GM12878 (cell line): Measurements from ENCODE around the gene CPT1C. TPM values are rescaled to one million over a fixed set of nuclear protein-coding genes. Genes with fewer than 3 reads are reported as not detected.
A peak's percentile ranks its signal among the peaks of the same experiment; 100 is the strongest.

Experiments used
- ATAC-seq: fragments of 200-7000 bp; cut with Tn5 transposase; 3 replicates; pipeline ENCODE4 v1.9.1; 2020; ENCODE audit warnings: mild to moderate bottlenecking, moderate library complexity
- BruUV-seq: library from RNA; stranded (reverse); fragments of 400-500 nt; replicated peaks from 2 replicates; lab custom pipeline; 2021; lab: Mats Ljungman, UMichigan
- CTCF ChIA-PET: fragments of 300-600 bp; sonication (Branson Sonifier 250); formaldehyde crosslinking; extraction: SDS; loops from one replicate; lab custom pipeline; 2021; ENCODE audit warnings: inconsistent platforms; lab: Yijun Ruan, JAX
- POLR2A ChIA-PET: fragments of 350-600 bp; formaldehyde crosslinking; extraction: SDS; loops from one replicate; lab custom pipeline; 2021; ENCODE audit warnings: inconsistent platforms; lab: Charles Lee
- RAD21 ChIA-PET: fragments of 300-600 bp; sonication (Branson Sonifier 250); formaldehyde crosslinking; loops from one replicate; lab custom pipeline; 2023; ENCODE audit warnings: antibody characterized with exemption; ENCODE audit not compliant: unreplicated experiment; lab: Charles Lee
- SMC1A ChIA-PET: fragments of 300-600 bp; sonication (Branson Sonifier 250); formaldehyde crosslinking; loops from one replicate; lab custom pipeline; 2023; ENCODE audit not compliant: unreplicated experiment, uncharacterized antibody; lab: Charles Lee
- DNase-seq: peaks from one replicate; pipeline ENCODE4 v3.0.0-alpha.2; 2011; ENCODE audit warnings: low read depth, low spot score
- FAIRE-seq: peaks from 3 replicates; lab custom pipeline; 2011; peaks lifted over from hg19 to GRCh38; lab: Jason Lieb, UNC
- H2AFZ ChIP-seq: 2 replicates; pipeline ENCODE4 v1.6.0; 2011; ENCODE audit warnings: low read depth, low read length, control low read depth; ENCODE audit not compliant: control insufficient read depth
- H3K27ac ChIP-seq: 2 replicates; pipeline ENCODE4 v1.5.1; 2011; ENCODE audit warnings: control low read depth; ENCODE audit not compliant: control insufficient read depth, insufficient read depth
- H3K27me3 ChIP-seq, 2 experiments: replicated peaks in 1 of 2; 2 replicates each; pipeline versions ENCODE4 v1.6.0 to v1.6.1; 2011; ENCODE audit warnings: low read length in 1 of 2; ENCODE audit not compliant: control insufficient read depth in 2 of 2, insufficient read depth in 2 of 2
- H3K36me3 ChIP-seq, 2 experiments: 2 replicates each; pipeline ENCODE4 v1.5.1; 2011; ENCODE audit warnings: low read length in 1 of 2; ENCODE audit not compliant: control insufficient read depth in 2 of 2, insufficient read depth in 2 of 2
- H3K4me1 ChIP-seq: 2 replicates; pipeline ENCODE4 v1.6.1; 2011; ENCODE audit warnings: mild to moderate bottlenecking, low read length, moderate library complexity, mixed read lengths; ENCODE audit not compliant: control insufficient read depth, insufficient read depth
- H3K4me2 ChIP-seq: 2 replicates; pipeline ENCODE4 v1.6.0; 2011; ENCODE audit warnings: control low read depth; ENCODE audit not compliant: control insufficient read depth, insufficient read depth
- H3K4me3 ChIP-seq: fragments of 200-600 bp; sonication (generic); 2 replicates; pipeline ENCODE4 v1.5.1; 2016
- H3K79me2 ChIP-seq: 2 replicates; pipeline ENCODE4 v1.6.0; 2011; ENCODE audit warnings: low read length; ENCODE audit not compliant: control insufficient read depth, insufficient read depth
- H3K9ac ChIP-seq: 2 replicates; pipeline ENCODE4 v1.8.0; 2011; ENCODE audit warnings: low read length, control low read depth, mixed read lengths; ENCODE audit not compliant: control insufficient read depth, insufficient read depth
- H3K9me3 ChIP-seq: replicated peaks from 3 replicates; pipeline ENCODE4 v1.5.1; 2011; ENCODE audit warnings: mild to moderate bottlenecking, low read length; ENCODE audit not compliant: control insufficient read depth, insufficient read depth
- H4K20me1 ChIP-seq: 2 replicates; pipeline ENCODE4 v1.6.0; 2011; ENCODE audit not compliant: control insufficient read depth, insufficient read depth
- BHLHE40 ChIP-seq, 2 experiments: fragments of 450-650 bp in 1 of 2; IDR thresholded peaks; 2 replicates each; pipeline ENCODE4 v1.6.1; 2011 to 2017; ENCODE audit warnings: low read depth in 2 of 2, borderline replicate concordance in 1 of 2, improper control_type of control experiment in 1 of 2, low read length in 1 of 2, mild to moderate bottlenecking in 1 of 2
- HDGF ChIP-seq: fragments of 450-650 bp; IDR thresholded peaks from 2 replicates; pipeline ENCODE4 v1.6.1; 2016; ENCODE audit warnings: antibody characterized with exemption
- MYB ChIP-seq: fragments of 150-350 bp; IDR thresholded peaks from 2 replicates; pipeline ENCODE4 v1.6.1; 2014; ENCODE audit warnings: mild to moderate bottlenecking, low read depth, low read length, borderline replicate concordance
- NBN ChIP-seq: fragments of 450-650 bp; IDR thresholded peaks from 2 replicates; pipeline ENCODE4 v1.6.1; 2016
- PAX5 ChIP-seq: IDR thresholded peaks from 2 replicates; pipeline ENCODE4 v1.6.1; 2011; ENCODE audit warnings: low read depth, low read length, borderline replicate concordance
- POLR2AphosphoS2 ChIP-seq: IDR thresholded peaks from 2 replicates; pipeline ENCODE4 v1.6.1; 2011; ENCODE audit warnings: low read depth, mild to moderate bottlenecking, low read length, improper control_type of control experiment, moderate library complexity
- WGBS: methylation state at CpG from one replicate; pipeline ENCODE4 v1.1.6; 2016; ENCODE audit warnings: low lambda C conversion rate; ENCODE audit not compliant: insufficient replicate concordance, insufficient coverage; ENCODE audit errors: missing lambda C conversion rate; 5-methylcytosine and 5-hydroxymethylcytosine counted together
- in situ Hi-C: fragments of 300-500 bp; cut with MboI; formaldehyde crosslinking; loops from 9 replicates; pipeline ENCODE4 v1.14.3; 2018; ENCODE audit warnings: mixed read lengths
- intact Hi-C: fragments of 100-400 bp; cut with micrococcal nuclease; formaldehyde crosslinking; loops from one replicate; pipeline ENCODE4 v1.14.2; 2022; ENCODE audit not compliant: unreplicated experiment
- polyA plus RNA-seq, 11 experiments: library from polyadenylated mRNA; depleted of rRNA in 4 of 11; unstranded in 6 of 11; stranded (reverse) in 5 of 11; fragments of >200 nt; fragmentation: Nextera tagmentation in 4 of 11; fragmentation: Illumina TruSeq in 1 of 11; extraction: Ambion mirVana in 4 of 11; extraction: Trizol in 1 of 11; gene quantifications; 1 replicate in 1 of 11; 2 replicates in 10 of 11; pipeline versions ENCODE4 v1.2.1 to v1.2.3, GENCODE V29; 2011 to 2016; ENCODE audit warnings: inconsistent platforms in 2 of 11, missing spikeins in 2 of 11, low read depth in 1 of 11
- total RNA-seq, 4 experiments: library from RNA; depleted of rRNA in 3 of 4; stranded (reverse); fragments of >200 nt in 3 of 4; fragmentation: Illumina TruSeq in 1 of 4; extraction: Trizol in 1 of 4; gene quantifications; 2 replicates each; pipeline versions ENCODE4 v1.2.1 to v1.2.3, GENCODE V29; 2013 to 2021
- TF ChIP-seq, protein P1 (sequence below): IDR thresholded peaks from 2 replicates; pipeline ENCODE4 v1.6.1; 2011; ENCODE audit warnings: low read depth, low read length, improper control_type of control experiment, borderline replicate concordance

The CPT1C gene
- total and polyA plus RNA-seq, 10 of the 15 experiments (the other 5 are each of a cell fraction or from before 2014, with no cell fraction given), result 0.04 to 0.56 (median 0.21) TPM; not detected in 3

DNA sequence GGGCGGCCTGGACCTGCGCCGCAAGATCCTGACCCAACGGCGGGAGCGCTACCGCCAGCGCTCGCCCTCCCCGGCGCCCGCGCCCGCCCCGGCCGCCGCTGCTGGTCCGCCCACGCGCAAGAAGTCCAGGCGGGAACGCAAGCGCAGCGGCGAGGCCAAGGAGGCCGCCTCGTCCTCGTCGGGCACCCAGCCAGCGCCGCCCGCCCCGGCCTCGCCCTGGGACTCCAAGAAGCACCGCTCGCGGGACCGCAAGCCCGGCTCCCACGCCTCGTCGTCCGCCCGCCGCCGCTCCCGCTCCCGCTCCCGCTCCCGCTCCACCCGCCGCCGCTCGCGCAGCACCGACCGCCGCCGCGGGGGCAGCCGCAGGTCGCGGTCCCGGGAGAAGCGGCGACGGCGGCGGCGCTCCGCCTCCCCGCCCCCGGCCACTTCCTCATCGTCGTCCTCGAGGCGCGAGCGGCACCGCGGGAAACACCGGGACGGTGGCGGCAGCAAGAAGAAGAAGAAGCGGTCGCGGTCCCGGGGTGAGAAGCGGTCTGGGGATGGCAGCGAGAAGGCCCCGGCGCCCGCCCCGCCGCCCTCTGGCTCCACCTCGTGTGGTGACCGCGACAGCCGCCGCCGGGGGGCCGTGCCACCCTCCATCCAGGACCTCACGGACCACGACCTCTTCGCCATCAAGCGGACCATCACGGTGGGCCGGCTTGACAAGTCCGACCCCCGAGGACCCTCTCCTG lies 38.9 kb upstream of the CPT1C start (continued):
- TF ChIP-seq MYB, result no peak
- TF ChIP-seq PAX5, result no peak
- TF ChIP-seq, all 136 proteins: peak for 0

DNA sequence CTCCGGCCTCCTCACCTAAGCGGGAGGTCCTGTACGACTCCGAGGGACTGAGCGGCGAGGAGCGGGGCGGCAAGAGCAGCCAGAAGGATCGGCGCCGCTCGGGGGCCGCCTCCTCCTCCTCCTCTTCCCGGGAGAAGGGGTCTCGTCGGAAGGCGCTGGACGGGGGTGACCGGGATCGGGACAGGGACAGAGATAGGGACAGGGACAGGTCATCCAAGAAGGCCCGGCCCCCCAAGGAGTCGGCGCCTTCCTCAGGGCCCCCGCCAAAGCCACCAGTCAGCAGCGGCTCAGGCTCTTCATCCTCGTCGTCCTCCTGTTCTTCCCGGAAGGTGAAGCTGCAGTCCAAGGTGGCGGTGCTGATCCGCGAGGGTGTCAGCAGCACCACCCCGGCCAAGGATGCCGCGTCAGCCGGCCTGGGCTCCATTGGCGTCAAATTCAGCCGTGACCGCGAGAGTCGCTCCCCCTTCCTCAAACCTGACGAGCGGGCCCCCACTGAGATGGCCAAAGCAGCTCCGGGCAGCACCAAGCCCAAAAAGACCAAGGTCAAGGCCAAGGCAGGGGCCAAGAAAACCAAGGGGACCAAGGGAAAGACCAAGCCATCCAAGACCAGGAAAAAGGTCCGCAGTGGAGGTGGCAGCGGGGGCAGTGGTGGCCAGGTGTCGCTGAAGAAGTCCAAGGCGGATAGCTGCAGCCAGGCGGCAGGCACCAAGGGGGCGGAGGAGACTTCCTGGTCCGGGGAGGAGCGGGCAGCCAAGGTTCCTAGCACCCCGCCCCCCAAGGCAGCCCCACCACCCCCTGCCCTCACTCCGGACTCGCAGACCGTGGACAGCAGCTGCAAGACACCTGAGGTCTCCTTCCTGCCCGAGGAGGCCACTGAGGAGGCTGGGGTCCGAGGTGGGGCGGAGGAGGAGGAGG lies 38.1 kb upstream of the CPT1C start:
- no peaks in the 10 kb centered on the region for H4K20me1 ChIP-seq
- SMC1A ChIA-PET, result no interaction called here
- POLR2A ChIA-PET, result no interaction called here
- H3K4me1 ChIP-seq, result no peaks in the 10 kb centered on the region
- DNase-seq (no peak), FAIRE-seq (no peak), ATAC-seq (no peak)
- H3K9me3 ChIP-seq, result no peaks in the 10 kb centered on the region
- H3K27me3 ChIP-seq, result no peaks in the 10 kb centered on the region
- RAD21 ChIA-PET, result no interaction called here
- H3K4me2 ChIP-seq, result no peak overlapping the region
- BruUV-seq, result no TSS peak
- intact Hi-C loops (no loop called here), in situ Hi-C loops (no loop called here)
- no peak overlapping the region for H3K4me3 ChIP-seq
- WGBS, result 99% methylated on average over 36 of the region's 58 CpGs
- no peak overlapping the region for H2AFZ ChIP-seq
- H3K27ac ChIP-seq, result no peak overlapping the region
- no peak overlapping the region for H3K9ac ChIP-seq
- TF ChIP-seq HDGF (no peak), POLR2AphosphoS2 (0 out of 2 replicates have a peak, but pooled peaks have one; percentile 16), NBN (no peak), BHLHE40 (IDR thresholded peaks at IDR 0.05; ENCODE audit: borderline replicate concordance in 1 of 2, low read depth in 2 of 2, low read length in 1 of 2) (no peak)
- TF ChIP-seq, protein P1, sequence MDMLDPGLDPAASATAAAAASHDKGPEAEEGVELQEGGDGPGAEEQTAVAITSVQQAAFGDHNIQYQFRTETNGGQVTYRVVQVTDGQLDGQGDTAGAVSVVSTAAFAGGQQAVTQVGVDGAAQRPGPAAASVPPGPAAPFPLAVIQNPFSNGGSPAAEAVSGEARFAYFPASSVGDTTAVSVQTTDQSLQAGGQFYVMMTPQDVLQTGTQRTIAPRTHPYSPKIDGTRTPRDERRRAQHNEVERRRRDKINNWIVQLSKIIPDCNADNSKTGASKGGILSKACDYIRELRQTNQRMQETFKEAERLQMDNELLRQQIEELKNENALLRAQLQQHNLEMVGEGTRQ, result no peak
- TF ChIP-seq, all 136 proteins: peak for 1
- H3K79me2 ChIP-seq, result no peaks in the 10 kb centered on the region
- H3K36me3 ChIP-seq, result peaks cover 0 to 24% of the 10 kb centered on the region in 2 experiments; a peak in 3 of 4 replicates
- CTCF ChIA-PET, result no interaction called here
